Mesendoderm (in vitro differentiated cells): Measurements from ENCODE around the gene MTRF1L.
A peak's percentile ranks its signal among the peaks of the same experiment; 100 is the strongest.
"Not testable (repeated sequence)": the region's sequence is repeated elsewhere in the genome, so short reads cannot be mapped to it uniquely, and the experiment has no call there.

Experiments
- DNase-seq: peaks from one replicate; pipeline ENCODE4 v3.0.0; 2013
- H2AK5ac ChIP-seq: 2 replicates; pipeline ENCODE4 v1.6.1; 2013; ENCODE audit warnings: low read length, inconsistent platforms
- H2BK120ac ChIP-seq: 2 replicates; pipeline ENCODE4 v1.6.1; 2013; ENCODE audit warnings: low read depth, mild to moderate bottlenecking, low read length, moderate library complexity, mixed read lengths
- H2BK15ac ChIP-seq: replicated peaks from 2 replicates; pipeline ENCODE4 v1.6.1; 2013; ENCODE audit warnings: low read depth, mild to moderate bottlenecking, moderate library complexity
- H2BK5ac ChIP-seq: 2 replicates; pipeline ENCODE4 v1.6.1; 2013; ENCODE audit warnings: low read length, inconsistent platforms
- H3K18ac ChIP-seq: 2 replicates; pipeline ENCODE4 v1.6.1; 2013; ENCODE audit warnings: mild to moderate bottlenecking, low read length, mixed read lengths
- H3K23ac ChIP-seq: one replicate; pipeline ENCODE4 v1.6.1; 2013; ENCODE audit warnings: low read length
- H3K27ac ChIP-seq: 2 replicates; pipeline ENCODE4 v1.5.1; 2013; ENCODE audit warnings: low read depth, mild to moderate bottlenecking, inconsistent platforms, low read length, moderate library complexity
- H3K27me3 ChIP-seq: 2 replicates; pipeline ENCODE4 v1.6.1; 2013; ENCODE audit warnings: low read length, control low read depth, mild to moderate bottlenecking, inconsistent platforms; ENCODE audit not compliant: insufficient read depth, poor library complexity
- H3K36me3 ChIP-seq: 2 replicates; pipeline ENCODE4 v1.6.1; 2013; ENCODE audit warnings: low read length, inconsistent platforms; ENCODE audit not compliant: control insufficient read depth, insufficient read depth
- H3K4ac ChIP-seq: one replicate; pipeline ENCODE4 v1.6.1; 2013; ENCODE audit warnings: low read depth, mild to moderate bottlenecking, low read length, moderate library complexity
- H3K4me1 ChIP-seq: 2 replicates; pipeline ENCODE4 v1.6.1; 2013; ENCODE audit warnings: low read depth, low read length, inconsistent platforms; ENCODE audit not compliant: control insufficient read depth
- H3K4me2 ChIP-seq: 2 replicates; pipeline ENCODE4 v1.6.1; 2013; ENCODE audit warnings: low read length
- H3K4me3 ChIP-seq: 2 replicates; pipeline ENCODE4 v1.5.1; 2013; ENCODE audit warnings: mild to moderate bottlenecking, low read length
- H3K56ac ChIP-seq: one replicate; pipeline ENCODE4 v1.6.1; 2013; ENCODE audit warnings: low read length
- H3K79me1 ChIP-seq: 2 replicates; pipeline ENCODE4 v1.6.1; 2013; ENCODE audit warnings: low read length, inconsistent platforms
- H3K79me2 ChIP-seq: 2 replicates; pipeline ENCODE4 v1.6.1; 2013; ENCODE audit warnings: mild to moderate bottlenecking, low read length; ENCODE audit not compliant: control insufficient read depth, insufficient read depth
- H3K9ac ChIP-seq: 2 replicates; pipeline ENCODE4 v1.6.1; 2013; ENCODE audit warnings: low read length, inconsistent platforms
- H4K5ac ChIP-seq: one replicate; pipeline ENCODE4 v1.6.1; 2013; ENCODE audit warnings: low read length
- H4K8ac ChIP-seq: one replicate; pipeline ENCODE4 v1.6.1; 2013; ENCODE audit warnings: low read depth, mild to moderate bottlenecking, control low read depth, low read length, moderate library complexity
- WGBS: extraction: QIAGEN DNeasy Blood & Tissue Kit; methylation state at CpG from one replicate; pipeline ENCODE4 v1.1.7; 2013; ENCODE audit warnings: low lambda C conversion rate, missing lambda C conversion rate; ENCODE audit not compliant: insufficient coverage; ENCODE audit errors: extremely low coverage; 5-methylcytosine and 5-hydroxymethylcytosine counted together

The MTRF1L gene

DNA sequence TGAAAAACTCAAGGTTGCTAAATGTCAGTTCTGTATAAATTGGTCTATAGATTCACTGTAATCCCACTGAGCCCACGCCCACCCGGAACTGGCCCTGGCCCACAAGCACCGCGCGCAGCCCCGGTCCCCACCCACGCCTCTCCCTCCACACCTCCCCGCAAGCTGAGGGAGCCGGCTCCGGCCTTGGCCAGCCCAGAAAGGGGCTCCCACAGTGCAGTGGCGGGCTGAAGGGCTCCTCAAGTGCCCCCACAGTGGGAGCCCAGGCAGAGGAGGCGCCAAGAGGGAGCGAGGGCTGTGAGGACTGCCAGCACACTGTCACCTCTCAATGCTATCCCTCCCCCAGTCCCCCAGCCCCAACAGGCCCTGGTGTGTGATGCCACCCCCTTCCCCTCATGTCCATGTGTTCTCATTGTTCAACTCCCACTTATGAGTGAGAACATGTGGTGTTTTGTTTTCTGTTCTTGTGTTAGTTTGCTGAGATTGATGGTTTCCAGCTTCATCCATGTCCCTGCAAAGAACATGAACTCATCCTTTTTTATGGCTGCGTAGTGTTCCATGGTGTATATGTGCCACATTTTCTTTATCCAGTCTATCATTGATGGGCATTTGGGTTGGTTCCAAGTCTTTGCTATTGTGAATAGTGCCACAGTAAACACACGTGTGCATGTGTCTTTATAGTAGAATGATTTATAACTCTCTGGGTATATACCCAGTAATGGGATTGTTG lies 36.2 kb downstream of the MTRF1L start:
- not testable (repeated sequence) for H3K4me1 ChIP-seq, H3K23ac ChIP-seq, DNase-seq, H3K18ac ChIP-seq, H3K27me3 ChIP-seq, H2BK5ac ChIP-seq, H4K8ac ChIP-seq, H3K4me3 ChIP-seq, H3K79me2 ChIP-seq, H2BK120ac ChIP-seq, H3K9ac ChIP-seq, H3K56ac ChIP-seq, H3K27ac ChIP-seq, H4K5ac ChIP-seq, H3K36me3 ChIP-seq, H3K79me1 ChIP-seq, H3K4ac ChIP-seq, H2BK15ac ChIP-seq, H2AK5ac ChIP-seq, H3K4me2 ChIP-seq
- WGBS: no CpG with 5 or more reads among the region's 15 CpGs

DNA sequence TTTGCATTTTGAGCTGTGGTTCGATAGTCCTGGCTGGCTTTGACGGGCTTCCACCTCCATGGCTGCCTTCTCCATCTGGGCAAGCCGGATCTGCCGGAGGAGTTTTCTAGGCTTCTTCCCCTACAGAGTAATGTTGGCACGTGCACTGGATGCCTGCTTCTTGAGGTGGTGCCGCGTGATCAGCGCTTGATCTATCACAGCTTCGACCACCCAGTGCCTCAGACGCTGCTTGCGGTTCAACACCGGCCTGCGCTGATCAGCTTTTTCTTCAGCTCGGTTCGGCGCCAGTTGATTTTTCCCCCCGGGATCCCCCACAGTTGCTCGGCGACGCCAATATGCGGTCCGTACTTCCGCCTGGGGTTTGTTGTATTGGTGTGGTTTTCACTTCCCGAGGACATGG lies 43.2 kb downstream of the MTRF1L start:
- Histone ChIP-seq H3K4me2 (no peak overlapping the region), H4K5ac (no peak overlapping the region), H2BK15ac (no peak overlapping the region), H2AK5ac (no peak overlapping the region), H3K18ac (no peak overlapping the region), H3K79me2 (no peaks in the 10 kb centered on the region), H3K4ac (no peak overlapping the region), H3K56ac (no peak overlapping the region), H4K8ac (no peak overlapping the region), H2BK5ac (no peak overlapping the region), H3K79me1 (no peaks in the 10 kb centered on the region), H3K4me1 (no peaks in the 10 kb centered on the region), H2BK120ac (no peak overlapping the region), H3K9ac (no peak overlapping the region), H3K4me3 (no peak overlapping the region), H3K36me3 (no peaks in the 10 kb centered on the region), H3K23ac (no peak overlapping the region), H3K27me3 (no peaks in the 10 kb centered on the region), H3K27ac (no peak overlapping the region)
- DNase-seq: no peak
- WGBS: no CpG with 5 or more reads among the region's 24 CpGs

DNA sequence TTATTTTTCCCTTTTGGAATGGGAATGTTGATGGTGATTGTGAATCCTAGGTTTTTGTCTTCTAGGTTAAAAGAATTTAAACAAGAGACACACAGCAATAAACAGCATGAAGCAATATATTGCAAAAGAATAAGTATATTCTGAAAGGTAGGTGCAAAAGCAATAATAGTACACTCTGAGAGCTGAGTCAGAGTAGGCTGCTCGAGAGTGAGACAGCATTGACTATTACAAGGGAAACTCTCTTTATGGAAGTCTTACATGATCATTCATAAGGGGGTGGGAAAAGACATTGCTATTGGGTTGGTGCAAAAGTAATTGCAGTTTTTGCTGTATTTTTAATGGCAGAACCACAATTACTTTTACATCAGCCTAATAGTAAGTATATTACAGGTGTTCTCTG lies 44.7 kb downstream of the MTRF1L start:
- Histone ChIP-seq H3K56ac (no peak overlapping the region), H4K5ac (no peak overlapping the region), H3K4me2 (no peak overlapping the region), H3K23ac (no peak overlapping the region), H3K9ac (no peak overlapping the region), H3K4me1 (no peaks in the 10 kb centered on the region), H3K27ac (no peak overlapping the region), H3K79me1 (no peaks in the 10 kb centered on the region), H3K36me3 (no peaks in the 10 kb centered on the region), H3K4me3 (no peak overlapping the region), H2BK5ac (no peak overlapping the region), H2BK120ac (no peak overlapping the region), H3K79me2 (no peaks in the 10 kb centered on the region), H3K18ac (no peak overlapping the region), H2AK5ac (no peak overlapping the region), H4K8ac (no peak overlapping the region), H3K27me3 (no peaks in the 10 kb centered on the region), H3K4ac (no peak overlapping the region), H2BK15ac (no peak overlapping the region)
- no CpG with 5 or more reads among the region's 1 CpG for WGBS
- DNase-seq: no peak

DNA sequence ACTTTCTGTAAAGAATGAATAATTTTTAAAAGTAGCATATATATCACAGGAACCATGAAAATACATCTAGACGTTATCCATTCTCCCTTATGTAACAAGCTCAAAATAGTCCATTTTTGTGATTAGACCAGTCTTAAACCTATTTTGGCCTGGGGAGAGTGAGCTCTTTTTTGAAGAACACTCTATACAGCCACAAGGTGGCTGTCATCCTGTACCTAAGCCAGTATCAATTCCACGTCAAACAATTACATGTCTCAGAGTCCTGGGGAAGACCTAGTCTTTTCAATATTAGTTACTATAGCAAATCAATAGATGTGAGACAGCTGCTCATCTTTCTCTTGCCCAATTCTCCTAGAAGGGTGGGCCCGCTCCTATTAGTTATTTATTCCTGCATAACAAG lies 48.1 kb downstream of the MTRF1L start:
- Histone ChIP-seq H3K79me1 (no peaks in the 10 kb centered on the region), H3K4me2 (no peak overlapping the region), H3K79me2 (no peaks in the 10 kb centered on the region), H3K23ac (no peak overlapping the region), H3K56ac (no peak overlapping the region), H3K4ac (no peak overlapping the region), H2AK5ac (no peak overlapping the region), H3K18ac (no peak overlapping the region), H3K27me3 (no peaks in the 10 kb centered on the region), H3K36me3 (no peaks in the 10 kb centered on the region), H3K4me3 (no peak overlapping the region), H2BK5ac (no peak overlapping the region), H3K4me1 (no peaks in the 10 kb centered on the region), H3K27ac (no peak overlapping the region), H3K9ac (no peak overlapping the region), H4K5ac (no peak overlapping the region), H2BK120ac (no peak overlapping the region), H2BK15ac (no peak overlapping the region), H4K8ac (no peak overlapping the region)
- WGBS: no CpG with 5 or more reads among the region's 3 CpGs
- peak; percentile 13 for DNase-seq

DNA sequence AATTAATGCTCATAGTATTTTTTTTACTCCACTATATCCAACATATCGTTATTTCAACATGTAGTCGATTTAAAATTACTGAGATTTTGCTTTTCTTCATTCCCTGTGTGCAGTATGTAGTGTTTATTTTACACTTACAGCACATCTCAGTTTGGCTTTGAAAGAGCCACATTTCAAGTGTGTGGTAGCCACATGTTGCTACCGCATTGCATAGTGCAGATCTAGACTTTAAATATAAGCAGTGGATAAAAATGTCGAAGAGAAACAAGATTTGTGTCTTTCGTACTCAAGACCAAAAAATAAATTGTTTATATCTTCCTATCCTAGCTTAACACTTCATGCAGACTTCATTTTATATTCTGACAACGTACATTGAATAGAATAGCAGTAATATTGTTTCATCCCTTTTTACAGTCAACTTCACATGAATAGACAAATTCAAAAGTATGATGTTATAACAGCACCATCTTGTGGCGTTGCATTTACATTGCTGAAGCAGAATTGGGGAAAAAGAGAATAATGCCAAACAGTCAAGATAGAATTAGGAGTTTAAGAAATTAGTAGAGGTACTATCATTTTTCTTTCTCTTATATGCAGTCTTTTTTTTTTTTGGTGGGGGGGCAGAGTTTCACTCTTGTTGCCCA lies 49.5 kb downstream of the MTRF1L start:
- Histone ChIP-seq H3K4me1 (no peaks in the 10 kb centered on the region), H2AK5ac (no peak overlapping the region), H3K9ac (no peak overlapping the region), H4K8ac (no peak overlapping the region), H2BK120ac (no peak overlapping the region), H3K23ac (no peak overlapping the region), H4K5ac (no peak overlapping the region), H3K79me2 (no peaks in the 10 kb centered on the region), H3K27ac (no peak overlapping the region), H3K27me3 (no peaks in the 10 kb centered on the region), H3K79me1 (no peaks in the 10 kb centered on the region), H3K4ac (no peak overlapping the region), H2BK5ac (no peak overlapping the region), H2BK15ac (no peak overlapping the region), H3K18ac (no peak overlapping the region), H3K4me3 (no peak overlapping the region), H3K36me3 (no peaks in the 10 kb centered on the region), H3K56ac (no peak overlapping the region), H3K4me2 (no peak overlapping the region)
- 100% methylated on average over 2 of the region's 7 CpGs for WGBS
- peak; percentile 45 for DNase-seq

DNA sequence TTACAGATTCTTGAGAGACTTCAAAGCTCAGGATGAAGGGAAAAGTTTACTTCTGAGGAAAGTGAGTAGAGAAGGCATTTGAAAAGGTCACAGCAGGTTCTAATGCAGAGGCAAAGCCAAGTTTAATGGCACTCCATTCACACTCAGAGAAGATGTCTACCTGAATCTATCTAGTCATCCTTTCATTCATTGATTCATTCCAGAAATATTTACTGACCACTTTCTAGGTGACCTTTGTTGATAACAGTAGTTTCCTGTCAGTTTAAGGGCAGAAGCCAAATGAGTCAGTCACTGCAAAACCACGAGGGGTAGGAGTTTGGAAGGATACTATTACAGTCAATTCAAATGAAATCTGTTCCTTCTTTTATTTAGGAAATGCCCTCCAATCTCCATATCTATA lies 50.5 kb downstream of the MTRF1L start:
- no peak overlapping the region for H4K8ac ChIP-seq
- WGBS: no CpG with 5 or more reads among the region's 1 CpG
- peak; percentile 28 for DNase-seq
- no peak overlapping the region for H4K5ac ChIP-seq
- no peak overlapping the region for H2BK120ac ChIP-seq
- no peak overlapping the region for H3K4ac ChIP-seq
- H3K23ac ChIP-seq: no peak overlapping the region
- H3K27me3 ChIP-seq: no peaks in the 10 kb centered on the region
- H3K9ac ChIP-seq: no peak overlapping the region
- H3K4me1 ChIP-seq: no peaks in the 10 kb centered on the region
- H3K36me3 ChIP-seq: no peaks in the 10 kb centered on the region
- H3K4me3 ChIP-seq: no peak overlapping the region
- no peak overlapping the region for H2BK15ac ChIP-seq
- H2BK5ac ChIP-seq: no peak overlapping the region
- no peaks in the 10 kb centered on the region for H3K79me2 ChIP-seq
- H3K18ac ChIP-seq: no peak overlapping the region
- H3K4me2 ChIP-seq: no peak overlapping the region
- no peak overlapping the region for H2AK5ac ChIP-seq
- H3K27ac ChIP-seq: no peak overlapping the region
- H3K56ac ChIP-seq: no peak overlapping the region
- H3K79me1 ChIP-seq: no peaks in the 10 kb centered on the region
